Measurements from ENCODE around the gene TMEM132D.

Gene TMEM132D

DNA sequence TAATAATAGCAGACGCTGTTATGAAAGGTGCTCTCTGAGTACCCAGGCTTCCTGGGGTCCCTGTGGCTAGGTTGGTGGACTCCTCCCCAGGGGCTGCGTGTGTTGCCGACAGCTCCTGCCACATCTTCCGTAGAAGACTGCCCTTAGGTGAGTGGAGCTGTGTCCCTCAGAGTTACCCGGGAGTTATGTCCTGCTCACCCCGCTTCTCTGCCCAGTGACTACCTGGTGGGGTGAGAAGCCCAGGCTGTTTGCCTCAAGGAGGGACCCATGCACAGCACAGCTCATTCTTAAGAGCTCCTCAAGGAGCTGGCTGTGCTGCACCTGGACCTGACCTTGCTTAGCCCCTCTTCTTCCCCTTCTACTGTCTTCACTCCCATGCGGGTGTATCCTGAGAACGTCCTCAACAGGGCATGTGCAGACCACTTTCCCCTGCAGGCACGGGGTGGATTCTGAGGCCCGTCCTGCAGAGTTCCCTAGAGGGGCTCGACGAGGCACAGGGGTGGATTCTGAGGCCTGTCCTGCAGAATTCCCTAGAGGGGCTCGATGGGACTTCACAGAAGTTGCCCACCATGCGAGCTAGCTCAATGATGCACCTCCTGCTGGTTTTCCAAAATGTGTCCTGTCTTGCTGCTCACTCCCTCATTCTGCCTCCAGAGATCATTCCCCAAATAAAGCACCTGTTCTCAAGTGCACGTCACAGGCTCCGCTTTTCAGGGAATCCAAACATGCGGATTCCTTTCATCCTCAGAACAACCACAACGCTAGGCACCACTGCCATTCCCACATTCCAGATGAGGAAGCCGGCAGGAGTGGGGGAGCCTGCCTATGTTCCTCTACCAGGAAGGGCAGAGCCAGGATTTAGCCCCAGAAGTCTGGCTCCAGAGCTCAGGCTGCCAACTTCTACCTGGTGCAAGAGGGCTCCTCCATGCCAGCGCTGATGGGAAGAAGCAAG lies 818.7 kb downstream of the TMEM132D start:
- Histone ChIP-seq H2BK5ac (ENCODE audit: low read depth, low read length, poor library complexity, severe bottlenecking) (no peak overlapping the region), H3K27me3 (ENCODE audit: control insufficient read depth in 1 of 2, insufficient read depth in 1 of 2, low read length in 2 of 2) (no peaks in the 10 kb centered on the region), H3K14ac (ENCODE audit: low read length in 2 of 2) (no peak overlapping the region), H3K9ac (ENCODE audit: low read length) (no peak overlapping the region), H2BK12ac (ENCODE audit: low read length in 2 of 2) (no peak overlapping the region), H2BK15ac (ENCODE audit: low read depth, poor library complexity, severe bottlenecking) (no peak overlapping the region), H3K36me3 (ENCODE audit: control insufficient read depth in 1 of 2, insufficient read depth in 2 of 2, low read depth in 1 of 2, low read length in 2 of 2) (no peaks in the 10 kb centered on the region), H3K27ac (ENCODE audit: low read length, poor library complexity, severe bottlenecking) (no peak overlapping the region), H3K9me3 (ENCODE audit: control insufficient read depth, low read length) (peaks cover 5% of the 10 kb centered on the region), H2AFZ (ENCODE audit: low read depth, low read length) (no peak overlapping the region), H2AK5ac (ENCODE audit: low read length, severe bottlenecking) (no peak overlapping the region), H3K23ac (ENCODE audit: low read length in 2 of 2) (no peak overlapping the region), H3K4me2 (ENCODE audit: low read length, poor library complexity, severe bottlenecking) (no peak overlapping the region), H3K4me1 (ENCODE audit: control insufficient read depth, insufficient read depth, low read depth, low read length) (no peaks in the 10 kb centered on the region), H4K8ac (ENCODE audit: low read length) (no peak overlapping the region), H3K4me3 (ENCODE audit: insufficient read depth in 1 of 2, low read depth in 1 of 2, low read length in 2 of 2) (no peak overlapping the region), H3K4ac (ENCODE audit: low read depth in 1 of 2, low read length in 2 of 2) (no peak overlapping the region), H4K91ac (ENCODE audit: low read length) (no peak overlapping the region), H3K18ac (ENCODE audit: low read depth in 1 of 2, low read length in 2 of 2) (no peak overlapping the region), H3K79me1 (replicated peaks; ENCODE audit: low read length, poor library complexity, severe bottlenecking) (no peaks in the 10 kb centered on the region), H2BK120ac (ENCODE audit: low read depth, low read length) (no peak overlapping the region)
- DNase-seq = no peak
- WGBS = 80% methylated on average over 20 of the region's 20 CpGs

DNA sequence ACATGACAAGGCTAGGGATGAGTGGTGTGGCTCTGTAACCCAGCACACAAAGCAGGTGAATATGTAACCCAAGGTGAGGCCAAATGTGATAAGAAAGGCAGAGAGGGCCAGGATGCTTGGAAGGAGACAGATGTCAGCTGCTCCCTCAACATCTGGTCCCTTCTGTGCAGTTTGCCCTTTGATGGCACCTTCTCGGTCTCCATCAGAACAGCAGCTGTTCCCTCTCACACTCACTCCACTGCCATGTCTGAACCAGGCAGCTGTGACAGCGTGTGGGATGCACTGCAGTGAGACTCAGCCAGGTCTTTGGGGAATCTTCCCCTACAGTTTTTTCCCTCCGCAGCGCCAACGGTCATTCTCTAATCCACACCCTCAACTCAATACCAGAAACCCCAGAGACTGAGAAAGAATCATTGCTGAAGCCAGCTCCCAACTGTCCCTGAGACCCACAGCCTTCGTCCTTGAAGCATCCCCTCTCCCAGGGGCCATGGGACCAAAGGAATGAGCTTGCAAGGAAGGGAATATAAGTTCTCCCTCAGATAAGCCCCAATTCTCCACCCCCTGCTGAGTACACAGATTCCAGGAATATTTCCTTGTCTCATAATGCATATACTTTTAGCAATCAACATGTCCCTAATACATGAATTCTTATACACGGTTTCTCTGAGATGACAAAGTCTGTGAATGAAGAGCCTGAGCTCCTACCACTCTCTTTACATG lies 820.5 kb downstream of the TMEM132D start:
- Histone ChIP-seq H2BK12ac (ENCODE audit: low read length in 2 of 2) (no peak overlapping the region), H3K27me3 (ENCODE audit: control insufficient read depth in 1 of 2, insufficient read depth in 1 of 2, low read length in 2 of 2) (no peaks in the 10 kb centered on the region), H3K36me3 (ENCODE audit: control insufficient read depth in 1 of 2, insufficient read depth in 2 of 2, low read depth in 1 of 2, low read length in 2 of 2) (no peaks in the 10 kb centered on the region), H2AK5ac (ENCODE audit: low read length, severe bottlenecking) (no peak overlapping the region), H3K79me1 (replicated peaks; ENCODE audit: low read length, poor library complexity, severe bottlenecking) (no peaks in the 10 kb centered on the region), H2BK120ac (ENCODE audit: low read depth, low read length) (no peak overlapping the region), H3K18ac (ENCODE audit: low read depth in 1 of 2, low read length in 2 of 2) (no peak overlapping the region), H3K9ac (ENCODE audit: low read length) (no peak overlapping the region), H3K4ac (ENCODE audit: low read depth in 1 of 2, low read length in 2 of 2) (no peak overlapping the region), H2BK15ac (ENCODE audit: low read depth, poor library complexity, severe bottlenecking) (no peak overlapping the region), H3K4me2 (ENCODE audit: low read length, poor library complexity, severe bottlenecking) (no peak overlapping the region), H3K27ac (ENCODE audit: low read length, poor library complexity, severe bottlenecking) (no peak overlapping the region), H3K4me3 (ENCODE audit: insufficient read depth in 1 of 2, low read depth in 1 of 2, low read length in 2 of 2) (no peak overlapping the region), H3K23ac (ENCODE audit: low read length in 2 of 2) (no peak overlapping the region), H2AFZ (ENCODE audit: low read depth, low read length) (no peak overlapping the region), H4K8ac (ENCODE audit: low read length) (no peak overlapping the region), H2BK5ac (ENCODE audit: low read depth, low read length, poor library complexity, severe bottlenecking) (no peak overlapping the region), H3K9me3 (ENCODE audit: control insufficient read depth, low read length) (peaks cover 5% of the 10 kb centered on the region), H3K14ac (ENCODE audit: low read length in 2 of 2) (no peak overlapping the region), H4K91ac (ENCODE audit: low read length) (no peak overlapping the region), H3K4me1 (ENCODE audit: control insufficient read depth, insufficient read depth, low read depth, low read length) (no peaks in the 10 kb centered on the region)
- WGBS = 55% methylated on average over 7 of the region's 7 CpGs
- no peak for DNase-seq

DNA sequence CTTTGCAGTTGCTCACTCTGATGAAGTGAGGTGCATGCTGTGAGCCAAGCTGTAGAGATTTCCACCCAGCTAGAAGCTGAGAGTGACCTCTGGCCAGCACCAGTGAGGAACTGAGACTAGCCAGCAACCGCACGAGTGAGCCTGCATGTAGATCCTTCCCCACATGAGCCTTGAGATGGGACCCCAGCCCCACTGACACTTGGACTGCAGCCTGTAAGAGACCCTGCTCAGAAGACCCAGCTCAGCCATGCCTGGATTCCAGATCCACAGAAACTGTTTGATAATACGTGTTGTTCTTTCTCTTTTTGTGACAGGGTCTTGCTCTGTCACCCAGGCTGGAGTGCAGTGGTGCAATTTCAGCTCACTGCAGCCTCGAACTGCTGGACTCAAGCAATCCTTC lies 821.4 kb downstream of the TMEM132D start:
- H4K8ac ChIP-seq (ENCODE audit: low read length) = no peak overlapping the region
- H2BK12ac ChIP-seq (ENCODE audit: low read length in 2 of 2) = no peak overlapping the region
- peaks cover 5% of the 10 kb centered on the region for H3K9me3 ChIP-seq (ENCODE audit: control insufficient read depth, low read length)
- H2AK5ac ChIP-seq (ENCODE audit: low read length, severe bottlenecking) = no peak overlapping the region
- no peak overlapping the region for H3K23ac ChIP-seq (ENCODE audit: low read length in 2 of 2)
- no peak overlapping the region for H3K18ac ChIP-seq (ENCODE audit: low read depth in 1 of 2, low read length in 2 of 2)
- H3K4me2 ChIP-seq (ENCODE audit: low read length, poor library complexity, severe bottlenecking) = no peak overlapping the region
- H2AFZ ChIP-seq (ENCODE audit: low read depth, low read length) = no peak overlapping the region
- no peak for DNase-seq
- no peak overlapping the region for H3K27ac ChIP-seq (ENCODE audit: low read length, poor library complexity, severe bottlenecking)
- no peak overlapping the region for H2BK5ac ChIP-seq (ENCODE audit: low read depth, low read length, poor library complexity, severe bottlenecking)
- H3K14ac ChIP-seq (ENCODE audit: low read length in 2 of 2) = no peak overlapping the region
- H2BK15ac ChIP-seq (ENCODE audit: low read depth, poor library complexity, severe bottlenecking) = no peak overlapping the region
- H2BK120ac ChIP-seq (ENCODE audit: low read depth, low read length) = no peak overlapping the region
- no peak overlapping the region for H3K4me3 ChIP-seq (ENCODE audit: insufficient read depth in 1 of 2, low read depth in 1 of 2, low read length in 2 of 2)
- no peak overlapping the region for H3K4ac ChIP-seq (ENCODE audit: low read depth in 1 of 2, low read length in 2 of 2)
- no peaks in the 10 kb centered on the region for H3K79me1 ChIP-seq (replicated peaks; ENCODE audit: low read length, poor library complexity, severe bottlenecking)
- H3K9ac ChIP-seq (ENCODE audit: low read length) = no peak overlapping the region
- WGBS = 56% methylated on average over 4 of the region's 4 CpGs
- no peaks in the 10 kb centered on the region for H3K36me3 ChIP-seq (ENCODE audit: control insufficient read depth in 1 of 2, insufficient read depth in 2 of 2, low read depth in 1 of 2, low read length in 2 of 2)
- no peaks in the 10 kb centered on the region for H3K27me3 ChIP-seq (ENCODE audit: control insufficient read depth in 1 of 2, insufficient read depth in 1 of 2, low read length in 2 of 2)
- no peak overlapping the region for H4K91ac ChIP-seq (ENCODE audit: low read length)
- no peaks in the 10 kb centered on the region for H3K4me1 ChIP-seq (ENCODE audit: control insufficient read depth, insufficient read depth, low read depth, low read length)

DNA sequence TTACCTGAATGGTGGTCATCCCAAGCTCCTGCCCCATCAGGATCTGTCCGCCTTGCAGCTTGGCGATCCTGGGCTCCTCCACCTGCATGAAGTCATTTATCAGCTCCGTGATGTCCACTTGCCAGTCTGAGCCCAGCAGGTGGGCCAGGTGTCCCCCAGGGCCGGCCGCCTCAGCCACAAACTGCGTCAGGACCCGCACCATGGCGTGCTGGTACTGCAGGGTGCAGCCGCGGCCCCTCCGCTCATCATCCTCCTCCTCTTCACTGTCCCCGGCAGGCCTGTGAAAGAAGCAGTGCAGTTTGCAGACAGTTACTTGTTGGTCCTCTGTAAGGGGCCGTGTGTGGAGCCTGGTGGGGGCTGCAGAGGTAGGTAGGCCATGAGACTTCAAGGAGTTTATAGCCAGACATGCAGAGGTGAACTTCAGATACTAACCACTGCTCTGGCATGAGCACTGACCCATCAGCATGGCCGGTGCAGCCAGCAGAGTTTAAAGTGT lies 822.0 kb downstream of the TMEM132D start:
- H3K27me3 ChIP-seq (ENCODE audit: control insufficient read depth in 1 of 2, insufficient read depth in 1 of 2, low read length in 2 of 2) = no peaks in the 10 kb centered on the region
- no peaks in the 10 kb centered on the region for H3K36me3 ChIP-seq (ENCODE audit: control insufficient read depth in 1 of 2, insufficient read depth in 2 of 2, low read depth in 1 of 2, low read length in 2 of 2)
- no peak overlapping the region for H2BK5ac ChIP-seq (ENCODE audit: low read depth, low read length, poor library complexity, severe bottlenecking)
- H2BK120ac ChIP-seq (ENCODE audit: low read depth, low read length) = no peak overlapping the region
- H2AK5ac ChIP-seq (ENCODE audit: low read length, severe bottlenecking) = no peak overlapping the region
- no peak overlapping the region for H3K9ac ChIP-seq (ENCODE audit: low read length)
- no peak overlapping the region for H4K91ac ChIP-seq (ENCODE audit: low read length)
- no peak overlapping the region for H3K4ac ChIP-seq (ENCODE audit: low read depth in 1 of 2, low read length in 2 of 2)
- H4K8ac ChIP-seq (ENCODE audit: low read length) = no peak overlapping the region
- no peak overlapping the region for H2BK12ac ChIP-seq (ENCODE audit: low read length in 2 of 2)
- DNase-seq = no peak
- no peak overlapping the region for H3K27ac ChIP-seq (ENCODE audit: low read length, poor library complexity, severe bottlenecking)
- H2BK15ac ChIP-seq (ENCODE audit: low read depth, poor library complexity, severe bottlenecking) = no peak overlapping the region
- H3K9me3 ChIP-seq (ENCODE audit: control insufficient read depth, low read length) = no peaks in the 10 kb centered on the region
- no peak overlapping the region for H3K18ac ChIP-seq (ENCODE audit: low read depth in 1 of 2, low read length in 2 of 2)
- H3K4me1 ChIP-seq (ENCODE audit: control insufficient read depth, insufficient read depth, low read depth, low read length) = no peaks in the 10 kb centered on the region
- no peak overlapping the region for H2AFZ ChIP-seq (ENCODE audit: low read depth, low read length)
- WGBS = 66% methylated on average over 5 of the region's 14 CpGs
- no peak overlapping the region for H3K4me2 ChIP-seq (ENCODE audit: low read length, poor library complexity, severe bottlenecking)
- no peak overlapping the region for H3K23ac ChIP-seq (ENCODE audit: low read length in 2 of 2)
- no peak overlapping the region for H3K4me3 ChIP-seq (ENCODE audit: insufficient read depth in 1 of 2, low read depth in 1 of 2, low read length in 2 of 2)
- H3K79me1 ChIP-seq (replicated peaks; ENCODE audit: low read length, poor library complexity, severe bottlenecking) = no peaks in the 10 kb centered on the region
- no peak overlapping the region for H3K14ac ChIP-seq (ENCODE audit: low read length in 2 of 2)

Data from mesenchymal stem cell (in vitro differentiated cells and primary cell).